ENCODE data around the gene MCOLN2. TPM values are rescaled to one million over a fixed set of nuclear protein-coding genes. Genes with fewer than 3 reads are reported as not detected.

The MCOLN2 gene
- total and polyA plus RNA-seq, 2 of the 8 experiments (the other 6 are each of a cell fraction or from before 2014, with no cell fraction given), result 1.7 to 6.1 TPM

GRCh38 chr1:84956097-84956496 is 40.8 kb downstream of the MCOLN2 start:
- Histone ChIP-seq H2AK5ac (ENCODE audit: low read depth, low read length) (no peak overlapping the region), H3K18ac (ENCODE audit: extremely low read depth, low read length) (no peak overlapping the region), H3K4me1 (replicated peaks in 1 of 4; ENCODE audit: control insufficient read depth in 3 of 4, insufficient read depth in 4 of 4, low read length in 3 of 4) (no peaks in the 10 kb centered on the region), H3K9ac (replicated peaks in 1 of 4; ENCODE audit: extremely low read depth in 1 of 4, low read depth in 3 of 4, low read length in 3 of 4) (no peak overlapping the region), H3K23ac (ENCODE audit: insufficient read length) (no peak overlapping the region), H3K27me3 (replicated peaks in 1 of 4; ENCODE audit: control insufficient read depth in 3 of 4, extremely low read depth in 1 of 4, insufficient read depth in 3 of 4, low read length in 3 of 4) (no peaks in the 10 kb centered on the region), H3K36me3 (ENCODE audit: control insufficient read depth in 2 of 4, insufficient read depth in 4 of 4, low read length in 3 of 4) (no peaks in the 10 kb centered on the region), H4K20me1 (replicated peaks in 1 of 2; ENCODE audit: control insufficient read depth in 1 of 2, insufficient read depth in 2 of 2, low read length in 2 of 2) (peaks cover 0 to 1% of the 10 kb centered on the region in 2 experiments), H2AFZ (ENCODE audit: low read length) (no peak overlapping the region), H4K5ac (ENCODE audit: insufficient read length, low read depth, low read length) (no peak overlapping the region), H2BK12ac (ENCODE audit: low read depth, low read length) (no peak overlapping the region), H3K79me2 (ENCODE audit: control insufficient read depth in 1 of 2, insufficient read depth in 2 of 2, low read length in 2 of 2) (no peaks in the 10 kb centered on the region), H3K4me3 (ENCODE audit: extremely low read depth in 1 of 4, insufficient read depth in 2 of 4, low read depth in 3 of 4, low read length in 4 of 4) (no peak overlapping the region), H2BK120ac (replicated peaks; ENCODE audit: low read depth, low read length) (no peak overlapping the region), H3K14ac (ENCODE audit: insufficient read length) (no peak overlapping the region), H4K91ac (replicated peaks; ENCODE audit: insufficient read length, low read length) (no peak overlapping the region), H3K27ac (ENCODE audit: low read depth, low read length) (no peak overlapping the region), H3K23me2 (ENCODE audit: low read depth, low read length) (no peaks in the 10 kb centered on the region; the same call in 1 of the 2 replicates), H4K8ac (ENCODE audit: extremely low read depth, insufficient read depth, low read length) (no peak overlapping the region), H2BK15ac (ENCODE audit: low read length) (no peak overlapping the region), H3K4me2 (ENCODE audit: insufficient read depth in 1 of 2, low read depth in 2 of 2, low read length in 2 of 2) (no peak overlapping the region), H2BK5ac (ENCODE audit: low read depth, low read length) (no peak overlapping the region), H3K79me1 (ENCODE audit: low read depth, low read length) (no peaks in the 10 kb centered on the region), H2BK20ac (ENCODE audit: low read length) (no peak overlapping the region), H3K56ac (replicated peaks; ENCODE audit: insufficient read length, low read depth, low read length) (no peak overlapping the region), H3K9me3 (ENCODE audit: insufficient read depth in 2 of 2, low read depth in 1 of 2, low read length in 1 of 2) (no peaks in the 10 kb centered on the region), H3K4ac (replicated peaks; ENCODE audit: insufficient read length, low read depth, low read length) (no peak overlapping the region)
- ChIA-PET CTCF (ENCODE audit: partially characterized antibody) (interaction anchor here (1.3 to 9.0 kb wide), 6 partner anchors 9 to 303 kb away, joined by 3 to 112 read pairs (median 4); partner anchors contain the start of gene C1orf52), POLR2A (ENCODE audit: partially characterized antibody) (no interaction called here)
- no peak for FAIRE-seq
- no peak for DNase-seq (ENCODE audit: low read depth in 1 of 2, low spot score in 2 of 2)
- 91% methylated on average over 6 of the region's 6 CpGs; no CpG with 5 or more reads in 1 of the 2 experiments for WGBS, 2 experiments (ENCODE audit: extremely low coverage in 1 of 2, insufficient coverage in 1 of 2, insufficient read length in 1 of 2, insufficient replicate concordance in 2 of 2, low coverage in 1 of 2, low lambda C conversion rate in 2 of 2, missing lambda C conversion rate in 1 of 2)
- TF ChIP-seq HDAC2 (IDR thresholded peaks at IDR 0.05; ENCODE audit: borderline replicate concordance in 1 of 2, low read depth in 2 of 2, low read length in 2 of 2) (no peak), EGR1 (IDR thresholded peaks at IDR 0.05; ENCODE audit: borderline replicate concordance, low read depth, low read length) (no peak), TAF7 (optimal IDR thresholded peaks at IDR 0.05; ENCODE audit: borderline replicate concordance, low read depth, low read length) (no peak), USF2 (IDR thresholded peaks at IDR 0.05; ENCODE audit: low read length) (no peak), EP300 (IDR thresholded peaks at IDR 0.05; ENCODE audit: borderline replicate concordance in 1 of 2, low read depth in 2 of 2, low read length in 2 of 2) (no peak), CBX8 (IDR thresholded peaks at IDR 0.05; ENCODE audit: borderline replicate concordance, low read depth, low read length) (no peak), ATF2 (IDR thresholded peaks at IDR 0.05; ENCODE audit: low read length) (no peak), TEAD4 (IDR thresholded peaks at IDR 0.05; ENCODE audit: low read depth, low read length) (no peak), ATF3 (IDR thresholded peaks at IDR 0.05; ENCODE audit: insufficient read depth, low read depth, low read length) (no peak), GABPA (IDR thresholded peaks at IDR 0.05; ENCODE audit: borderline replicate concordance, insufficient read depth, low read length) (no peak)

Data from H1 (cell line).